C4-2B (cell line): ENCODE measurements around the gene RAP1A.
A peak's percentile ranks its signal among the peaks of the same experiment; 100 is the strongest.

ENCODE experiments used
- H3K27ac ChIP-seq: fragments of 450-650 bp; 2 replicates; pipeline ENCODE4 v1.5.1; 2017
- ZFX ChIP-seq: fragments of 450-650 bp; IDR thresholded peaks from 2 replicates; pipeline ENCODE4 v1.6.1; 2017
- TF ChIP-seq, protein P1 (sequence below): fragments of 450-650 bp; conservative IDR thresholded peaks from 2 replicates; pipeline ENCODE4 v1.5.1; 2017; ENCODE audit warnings: mild to moderate bottlenecking

The RAP1A gene

DNA sequence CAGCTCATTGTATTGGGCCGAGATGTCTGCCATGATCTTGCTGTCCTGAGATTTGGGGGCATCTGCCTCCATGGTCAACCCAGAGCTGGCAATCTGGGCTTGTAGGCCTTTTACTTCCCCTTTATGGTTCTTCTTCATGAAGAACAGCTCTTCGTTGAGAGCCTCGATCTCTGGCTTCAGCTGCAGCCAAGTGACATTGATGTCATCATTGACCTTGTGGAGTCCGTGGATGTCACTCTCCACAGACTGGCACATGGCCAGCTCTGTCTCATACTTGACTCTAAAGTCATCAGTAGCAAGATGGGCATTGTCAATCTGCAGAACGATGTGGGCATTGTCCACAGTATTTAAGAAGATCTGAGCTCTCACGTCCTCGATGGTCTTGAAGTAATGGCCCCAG, 29.2 kb downstream of the RAP1A start:
- H3K27ac ChIP-seq = peak overlapping the region; percentile 53
- no peak for TF ChIP-seq ZFX
- TF ChIP-seq, protein P1, sequence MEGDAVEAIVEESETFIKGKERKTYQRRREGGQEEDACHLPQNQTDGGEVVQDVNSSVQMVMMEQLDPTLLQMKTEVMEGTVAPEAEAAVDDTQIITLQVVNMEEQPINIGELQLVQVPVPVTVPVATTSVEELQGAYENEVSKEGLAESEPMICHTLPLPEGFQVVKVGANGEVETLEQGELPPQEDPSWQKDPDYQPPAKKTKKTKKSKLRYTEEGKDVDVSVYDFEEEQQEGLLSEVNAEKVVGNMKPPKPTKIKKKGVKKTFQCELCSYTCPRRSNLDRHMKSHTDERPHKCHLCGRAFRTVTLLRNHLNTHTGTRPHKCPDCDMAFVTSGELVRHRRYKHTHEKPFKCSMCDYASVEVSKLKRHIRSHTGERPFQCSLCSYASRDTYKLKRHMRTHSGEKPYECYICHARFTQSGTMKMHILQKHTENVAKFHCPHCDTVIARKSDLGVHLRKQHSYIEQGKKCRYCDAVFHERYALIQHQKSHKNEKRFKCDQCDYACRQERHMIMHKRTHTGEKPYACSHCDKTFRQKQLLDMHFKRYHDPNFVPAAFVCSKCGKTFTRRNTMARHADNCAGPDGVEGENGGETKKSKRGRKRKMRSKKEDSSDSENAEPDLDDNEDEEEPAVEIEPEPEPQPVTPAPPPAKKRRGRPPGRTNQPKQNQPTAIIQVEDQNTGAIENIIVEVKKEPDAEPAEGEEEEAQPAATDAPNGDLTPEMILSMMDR = no peak

DNA sequence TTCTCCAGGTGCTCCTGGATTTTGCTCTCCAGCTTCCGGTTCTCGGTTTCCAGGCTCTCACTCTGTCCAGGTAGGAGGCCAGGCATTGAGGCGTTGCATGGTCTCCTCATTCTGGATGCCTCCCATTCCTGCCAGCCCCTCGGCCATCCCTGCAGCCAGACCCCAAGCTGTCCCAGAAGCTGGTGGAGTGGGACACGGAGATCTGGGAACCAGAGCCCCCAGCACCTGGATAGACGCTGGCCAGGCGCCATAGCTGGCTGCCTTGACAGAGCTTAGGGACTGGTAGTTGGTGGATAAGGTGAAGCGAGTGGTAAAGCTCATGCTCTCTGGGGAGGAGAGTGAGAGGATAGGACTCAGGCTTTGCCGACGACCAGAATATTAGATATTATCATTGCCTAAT, 29.6 kb downstream of the RAP1A start:
- TF ChIP-seq, protein P1 = no peak
- TF ChIP-seq ZFX = no peak
- peak overlapping the region; percentile 53 for H3K27ac ChIP-seq

DNA sequence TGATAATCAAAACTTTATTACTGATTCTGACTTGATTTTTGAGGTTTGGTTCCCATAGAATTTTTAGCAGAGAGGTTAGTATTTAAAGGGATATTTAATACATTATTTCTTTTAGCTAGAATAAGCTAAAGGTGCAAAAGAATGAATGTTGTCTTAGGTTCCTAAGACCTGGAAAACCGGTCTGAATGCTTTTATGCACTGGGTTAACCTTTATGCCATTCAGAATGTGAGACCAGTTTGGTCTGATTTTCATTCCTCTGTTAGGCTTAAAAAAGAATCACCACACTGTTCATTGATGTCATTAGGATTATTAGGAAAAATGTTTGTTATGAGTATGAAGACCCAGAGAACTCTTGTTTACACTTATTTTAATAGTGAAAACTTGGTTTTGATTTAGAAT, 30.1 kb downstream of the RAP1A start:
- H3K27ac ChIP-seq = peak overlapping the region; percentile 53
- TF ChIP-seq, protein P1 = no peak
- TF ChIP-seq ZFX = no peak

DNA sequence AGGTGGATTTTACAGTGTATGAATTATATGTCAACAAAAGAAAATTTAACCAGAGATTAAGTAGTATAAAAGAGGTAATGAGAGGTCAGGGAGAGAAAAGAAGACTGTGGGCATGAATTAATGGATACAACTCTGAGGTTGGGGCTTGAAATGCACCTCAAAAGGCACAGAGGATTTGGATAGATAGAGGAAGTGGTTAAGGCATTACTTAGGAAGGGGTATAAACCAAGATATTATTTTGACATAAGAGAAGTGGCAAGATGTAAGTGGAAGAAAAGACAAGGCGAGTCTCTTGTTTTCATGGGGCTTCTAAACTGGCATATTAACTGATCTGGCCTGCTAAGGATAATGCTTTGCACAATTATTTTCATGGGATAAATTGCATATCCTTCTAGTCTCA, 34.1 kb downstream of the RAP1A start:
- H3K27ac ChIP-seq = no peak overlapping the region
- TF ChIP-seq, protein P1 = no peak
- TF ChIP-seq ZFX = no peak

DNA sequence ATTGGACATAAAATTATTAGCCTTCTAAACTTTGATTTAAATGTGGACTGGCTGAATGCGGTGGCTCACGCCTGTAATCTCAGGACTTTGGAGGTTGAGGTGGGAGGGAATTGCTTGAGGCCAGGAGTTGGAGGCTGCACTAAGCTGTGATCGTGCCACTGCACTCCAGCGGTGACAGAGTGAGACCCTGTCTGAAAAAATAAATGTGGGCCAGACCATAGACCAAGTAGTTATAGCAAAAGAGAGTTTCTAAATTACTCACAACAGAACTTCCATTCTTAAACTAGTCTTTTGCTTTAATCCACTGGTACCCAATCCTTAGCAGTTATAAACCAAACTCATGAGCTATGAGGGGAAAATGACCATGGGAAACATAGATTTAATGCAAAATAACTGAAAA, 35.2 kb downstream of the RAP1A start:
- no peak overlapping the region for H3K27ac ChIP-seq
- TF ChIP-seq ZFX = no peak
- TF ChIP-seq, protein P1 = no peak

DNA sequence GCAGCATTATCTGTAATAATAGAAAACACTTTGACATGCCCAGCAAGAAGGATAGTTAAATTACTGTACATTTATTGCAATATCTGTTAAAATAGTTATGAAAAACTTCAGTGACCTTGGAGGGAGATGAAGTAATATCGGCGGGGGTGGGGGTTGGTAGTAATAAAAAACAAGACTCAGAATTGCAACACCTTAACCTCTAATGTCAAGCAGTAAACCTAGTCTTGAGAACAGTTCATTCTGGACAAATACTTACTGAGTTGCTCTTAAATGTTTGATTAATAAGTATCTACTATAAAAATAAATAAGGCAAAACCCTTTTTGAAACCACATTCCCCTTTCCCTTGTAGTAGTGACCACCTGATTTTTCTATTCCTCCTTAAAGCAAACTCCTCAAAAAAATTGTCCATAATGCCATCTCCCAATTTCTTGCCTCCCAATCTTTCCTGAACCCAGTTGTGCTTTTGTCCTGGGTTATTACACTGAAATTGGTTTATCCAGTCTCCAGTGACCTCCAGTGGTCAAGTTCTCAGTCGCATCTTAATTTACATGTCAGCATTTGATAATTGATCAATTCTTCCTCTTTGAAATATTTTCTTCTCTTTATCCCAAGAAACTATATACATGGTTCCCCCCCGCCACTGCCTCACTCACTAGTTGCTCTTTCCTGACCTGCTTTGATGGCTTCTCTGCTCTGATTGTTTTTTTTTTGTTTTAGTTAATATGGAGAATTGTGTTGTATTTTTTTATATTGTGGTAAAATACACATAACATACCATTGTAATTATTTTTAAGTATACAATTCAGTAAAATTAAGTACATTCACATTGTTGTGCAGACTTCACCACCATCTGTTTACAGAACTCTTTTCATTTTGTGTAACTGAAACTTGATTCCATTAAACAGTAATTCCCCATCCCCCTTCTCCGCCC, 36.8 kb downstream of the RAP1A start:
- no peak overlapping the region for H3K27ac ChIP-seq
- TF ChIP-seq ZFX = no peak
- TF ChIP-seq, protein P1 = peak; percentile 85

DNA sequence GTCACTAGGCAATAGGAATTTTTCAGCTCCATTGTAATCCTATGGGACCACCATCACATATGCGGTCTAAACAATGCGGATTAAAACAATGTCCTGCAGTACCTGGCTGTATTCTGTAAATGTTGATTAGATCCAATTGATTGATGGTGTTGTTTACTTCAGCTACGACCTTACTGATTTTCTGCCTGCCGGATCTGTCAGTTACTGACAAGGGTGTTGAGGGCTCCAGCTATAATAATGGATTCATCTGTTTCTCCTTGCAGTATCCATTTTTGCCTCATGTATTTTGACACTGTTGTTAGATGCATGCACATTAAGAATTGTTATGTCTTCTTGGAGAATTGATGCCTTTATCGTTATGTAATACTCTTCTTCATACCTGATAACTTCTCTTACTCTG, 39.0 kb downstream of the RAP1A start:
- no peak for TF ChIP-seq ZFX
- TF ChIP-seq, protein P1 = no peak

More for the DNA sequence above, 39.0 kb downstream of the RAP1A start:
- no peak overlapping the region for H3K27ac ChIP-seq
